Spleen (tissue), 13 donors: ENCODE measurements around the gene SLC1A3. TPM values are rescaled to one million over a fixed set of nuclear protein-coding genes. Genes with fewer than 3 reads are reported as not detected.

Source experiments
- DNase-seq: peaks from one replicate; pipeline ENCODE4 v3.0.0-alpha.2; 2020
- H3K27ac ChIP-seq, 8 donors: fragments of 200-600 bp; sonication (generic) in 7 of 8; 1 replicate in 4 of 8; 2 replicates in 4 of 8; pipeline versions ENCODE4 v1.5.0 to v1.8.0; 2016 to 2021; ENCODE audit warnings: inconsistent platforms in 4 of 8, mild to moderate bottlenecking in 4 of 8, moderate library complexity in 1 of 8
- H3K27me3 ChIP-seq, 7 donors: fragments of 200-600 bp; sonication (generic) in 6 of 7; replicated peaks in 1 of 7; 1 replicate in 4 of 7; 2 replicates in 3 of 7; pipeline versions ENCODE4 v1.5.0 to v1.8.0; 2016 to 2021; ENCODE audit warnings: inconsistent platforms in 3 of 7, mild to moderate bottlenecking in 1 of 7
- H3K36me3 ChIP-seq, 6 donors: fragments of 200-600 bp; sonication (generic) in 5 of 6; 1 replicate in 4 of 6; 2 replicates in 2 of 6; pipeline versions ENCODE4 v1.5.0 to v1.8.0; 2016 to 2021; ENCODE audit warnings: inconsistent platforms in 2 of 6
- H3K4me1 ChIP-seq, 6 donors: fragments of 200-600 bp; sonication (generic) in 5 of 6; 1 replicate in 3 of 6; 2 replicates in 3 of 6; pipeline versions ENCODE4 v1.5.0 to v1.8.0; 2016 to 2021; ENCODE audit warnings: inconsistent platforms in 3 of 6
- H3K4me3 ChIP-seq, 8 donors: fragments of 200-600 bp; sonication (generic) in 7 of 8; 1 replicate in 4 of 8; 2 replicates in 4 of 8; pipeline versions ENCODE4 v1.5.0 to v1.8.0; 2016 to 2021; ENCODE audit warnings: inconsistent platforms in 4 of 8, mild to moderate bottlenecking in 4 of 8, moderate library complexity in 2 of 8
- H3K9me3 ChIP-seq, 8 donors: fragments of 200-600 bp; sonication (generic) in 7 of 8; 1 replicate in 4 of 8; 2 replicates in 4 of 8; pipeline versions ENCODE4 v1.5.0 to v1.8.0; 2016 to 2021; ENCODE audit warnings: inconsistent platforms in 4 of 8
- POLR2A ChIP-seq, 3 donors: fragments of 450-650 bp; IDR thresholded peaks; one replicate each; pipeline ENCODE4 v1.5.1; 2017; ENCODE audit warnings: antibody characterized with exemption in 3 of 3, mild to moderate bottlenecking in 1 of 3
- POLR2AphosphoS5 ChIP-seq, 3 donors: sonication (generic); formaldehyde crosslinking; IDR thresholded peaks; one replicate each; pipeline ENCODE4 v1.5.1; 2017; ENCODE audit warnings: antibody characterized with exemption in 3 of 3
- WGBS, 5 donors: extraction: QIAGEN DNeasy Blood & Tissue Kit in 3 of 5; methylation state at CpG; one replicate each; pipeline versions ENCODE4 v1.1.5 to v1.1.7; 2013 to 2018; 5-methylcytosine and 5-hydroxymethylcytosine counted together
- intact Hi-C: fragments of 100-400 bp; cut with DNase I; formaldehyde crosslinking; loops from one replicate; pipeline ENCODE4 v1.15.0; 2023; ENCODE audit warnings: low total_unique reads
- long read RNA-seq, 2 donors: transcript quantifications; one replicate each; lab custom pipeline, GENCODE V29; 2026
- polyA plus RNA-seq, 3 donors: library from polyadenylated mRNA; stranded (reverse); fragments of 200-250 nt; gene quantifications; one replicate each; pipeline ENCODE4 v1.2.1, GENCODE V29; 2013
- total RNA-seq, 7 donors: library from RNA; depleted of rRNA in 3 of 7; stranded (reverse); fragments of >200 nt in 3 of 7; fragmentation: NEBNext Ultra II Directional in 4 of 7; extraction: Animal tissue kit (Norgen Biotek cat#: 25700) in 4 of 7; gene quantifications; one replicate each; pipeline versions ENCODE4 v1.1.0 to v1.2.1, GENCODE V29; 2016 to 2021
- TF ChIP-seq, protein P1 (sequence below), 11 experiments: fragments of 200-600 bp in 7 of 11; fragments of 450-650 bp in 4 of 11; sonication (generic) in 4 of 11; IDR thresholded peaks in 8 of 11; conservative IDR thresholded peaks in 3 of 11; 1 replicate in 7 of 11; 2 replicates in 4 of 11; pipeline versions ENCODE4 v1.4.0 to v1.8.0; 2016 to 2021; ENCODE audit warnings: antibody characterized with exemption in 11 of 11, inconsistent platforms in 4 of 11, mild to moderate bottlenecking in 1 of 11
- donor health status: healthy with polysubstance abuse.
- donor health status: DM: no; HTN: no; CAD: no; lungs with moderate emphysema.
- donor health status: DM: no; HTN: no; CAD: no.
- donor health status: Bipolar disorder and iron deficiency.
- donor health status: healthy.
- donor health status: DM: no; HTN: no; CAD: no.
- donor health status: DM: yes; HTN: yes; CAD: no.

SLC1A3 gene
- 10 to 100 TPM in 5 of 7 donors, 1 to 10 TPM in 2; 9.0 to 54.7 (median 43.3) TPM for total RNA-seq
- 1 to 10 TPM; 1.5 to 9.2 (median 5.3) TPM for polyA plus RNA-seq
- long read RNA-seq, donor 1, full-length matches to known transcripts = 1 of 1 reads
- long read RNA-seq, donor 1, partial matches to known transcripts = 0 of 1 reads
- long read RNA-seq, donor 1, other reads (novel, unspliced or antisense) = 0 of 1 reads
- long read RNA-seq, donor 2, partial matches to known transcripts = 0 of 1 reads
- long read RNA-seq, donor 2, other reads (novel, unspliced or antisense) = 0 of 1 reads

DNA sequence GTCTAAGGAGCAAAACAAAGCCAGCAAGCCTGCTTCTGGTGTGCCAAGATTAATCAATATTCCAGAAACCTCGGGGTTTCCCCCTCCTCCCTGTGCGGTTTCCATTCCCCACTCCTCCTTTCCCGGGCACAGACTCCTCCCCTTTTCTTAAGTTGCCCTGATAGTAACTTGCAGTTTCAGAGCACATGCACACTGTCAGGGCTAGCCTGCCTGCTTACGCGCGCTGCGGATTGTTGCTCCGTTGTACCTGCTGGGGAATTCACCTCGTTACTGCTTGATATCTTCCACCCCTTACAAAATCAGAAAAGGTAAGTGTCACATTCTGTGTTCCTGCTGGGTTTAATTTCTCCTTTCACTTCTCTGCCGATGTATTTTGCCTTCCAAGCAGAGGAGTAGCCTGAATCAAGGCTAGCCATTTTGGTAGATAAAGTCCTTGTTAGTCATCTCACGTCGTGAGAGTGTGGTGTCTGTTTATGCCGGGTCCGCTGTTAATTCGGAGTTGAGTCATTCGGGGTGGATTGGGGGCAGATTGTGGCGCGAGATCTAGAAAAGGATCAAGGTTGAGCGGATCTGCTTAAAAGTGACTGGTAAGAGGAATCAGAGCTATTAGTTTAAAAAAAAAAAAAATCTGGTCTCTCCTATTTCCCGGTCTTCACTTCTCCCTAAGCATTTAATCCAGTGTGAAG lies at the start of gene SLC1A3:
SLC1A3 (plus strand) TSS at position 179 of the 686 bp plus-strand sequence. CDS start 1,818 bp downstream, outside the sequence.
- peak within 1 kb of the TSS; percentile 16 to 70 (median 38) for H3K4me3 ChIP-seq
- peaks cover 0 to 33% (median 15%) of the 10 kb centered on the region in 6 donors for H3K4me1 ChIP-seq
- peak within 1 kb of the TSS in 5 of 8 donors; percentile 16 to 74 (median 63) for H3K27ac ChIP-seq
- peak; percentile 80 for DNase-seq
- peaks cover 0 to 89% (median 34%) of the 10 kb centered on the region in 7 donors for H3K27me3 ChIP-seq
- 1% methylated on average over 20 of the region's 20 CpGs for WGBS, 5 donors
- no peaks in the 10 kb centered on the region for H3K9me3 ChIP-seq
- intact Hi-C loops = no loop called here
- H3K36me3 ChIP-seq = no peaks in the 10 kb centered on the region
- TF ChIP-seq, protein P1, sequence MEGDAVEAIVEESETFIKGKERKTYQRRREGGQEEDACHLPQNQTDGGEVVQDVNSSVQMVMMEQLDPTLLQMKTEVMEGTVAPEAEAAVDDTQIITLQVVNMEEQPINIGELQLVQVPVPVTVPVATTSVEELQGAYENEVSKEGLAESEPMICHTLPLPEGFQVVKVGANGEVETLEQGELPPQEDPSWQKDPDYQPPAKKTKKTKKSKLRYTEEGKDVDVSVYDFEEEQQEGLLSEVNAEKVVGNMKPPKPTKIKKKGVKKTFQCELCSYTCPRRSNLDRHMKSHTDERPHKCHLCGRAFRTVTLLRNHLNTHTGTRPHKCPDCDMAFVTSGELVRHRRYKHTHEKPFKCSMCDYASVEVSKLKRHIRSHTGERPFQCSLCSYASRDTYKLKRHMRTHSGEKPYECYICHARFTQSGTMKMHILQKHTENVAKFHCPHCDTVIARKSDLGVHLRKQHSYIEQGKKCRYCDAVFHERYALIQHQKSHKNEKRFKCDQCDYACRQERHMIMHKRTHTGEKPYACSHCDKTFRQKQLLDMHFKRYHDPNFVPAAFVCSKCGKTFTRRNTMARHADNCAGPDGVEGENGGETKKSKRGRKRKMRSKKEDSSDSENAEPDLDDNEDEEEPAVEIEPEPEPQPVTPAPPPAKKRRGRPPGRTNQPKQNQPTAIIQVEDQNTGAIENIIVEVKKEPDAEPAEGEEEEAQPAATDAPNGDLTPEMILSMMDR (IDR thresholded peaks at IDR 0.05 in 8 of 11, conservative IDR thresholded peaks at IDR 0.05 in 3 of 11) = no peak
- peak in 2 of 3 donors; percentile 46 to 82 for TF ChIP-seq POLR2AphosphoS5 (IDR thresholded peaks at IDR 0.05)

DNA sequence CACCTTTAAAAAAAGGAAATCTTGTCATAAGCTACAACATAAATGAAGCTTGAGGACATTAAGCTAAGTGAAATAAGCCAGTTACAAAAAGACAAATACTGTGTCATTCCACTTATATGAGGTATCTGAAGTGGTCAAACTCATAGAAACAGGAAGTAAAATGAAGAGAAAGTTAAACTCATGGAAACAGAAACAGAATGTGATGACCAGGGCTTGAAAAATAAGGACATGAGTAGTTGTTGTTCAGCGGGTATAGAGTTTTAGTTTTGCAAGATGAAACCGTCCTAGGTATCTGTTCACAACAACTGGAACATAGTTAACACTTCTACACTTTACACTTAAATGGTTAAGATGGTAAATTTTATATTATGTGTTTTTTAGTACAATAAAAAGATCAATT lies 47.8 kb upstream of the SLC1A3 start:
- TF ChIP-seq, protein P1 (IDR thresholded peaks at IDR 0.05 in 8 of 11, conservative IDR thresholded peaks at IDR 0.05 in 3 of 11) = no peak
- no peak for TF ChIP-seq POLR2AphosphoS5 (IDR thresholded peaks at IDR 0.05)
- no peak for TF ChIP-seq POLR2A (IDR thresholded peaks at IDR 0.05)
- 76 to 88% (median 85%) methylated on average over 2 of the region's 2 CpGs for WGBS, 5 donors
- H3K36me3 ChIP-seq = no peaks in the 10 kb centered on the region
- intact Hi-C loops = no loop called here
- H3K9me3 ChIP-seq = peaks cover 0 to 9% (median 0%) of the 10 kb centered on the region in 8 donors
- no peak for DNase-seq
- H3K4me3 ChIP-seq = no peak overlapping the region
- H3K27ac ChIP-seq = no peak overlapping the region
- no peaks in the 10 kb centered on the region for H3K4me1 ChIP-seq
- H3K27me3 ChIP-seq = no peaks in the 10 kb centered on the region

DNA sequence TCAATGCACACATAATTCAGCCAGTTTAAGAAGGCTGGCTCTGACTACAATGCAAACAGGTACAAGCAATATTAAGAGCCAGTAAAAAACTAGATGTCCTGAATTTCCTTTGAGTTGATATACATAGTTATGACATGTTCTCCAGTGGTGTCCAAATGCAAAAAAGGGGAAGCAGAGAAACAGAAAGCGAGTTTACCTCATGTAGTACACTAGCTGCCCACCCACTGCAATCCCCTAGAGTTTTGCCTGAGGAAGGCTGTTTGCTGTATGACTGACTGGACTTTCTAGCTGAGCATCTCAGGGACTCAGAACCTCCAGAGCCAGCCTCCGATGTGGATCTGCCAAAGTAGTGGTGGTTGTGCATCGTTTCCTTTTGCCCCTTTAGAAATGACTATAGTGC lies 44.8 kb upstream of the SLC1A3 start:
- Histone ChIP-seq H3K9me3 (peaks cover 0 to 9% (median 0%) of the 10 kb centered on the region in 8 donors), H3K4me3 (no peak overlapping the region), H3K27ac (no peak overlapping the region), H3K27me3 (no peaks in the 10 kb centered on the region), H3K36me3 (no peaks in the 10 kb centered on the region), H3K4me1 (no peaks in the 10 kb centered on the region)
- no peak for TF ChIP-seq POLR2AphosphoS5 (IDR thresholded peaks at IDR 0.05)
- TF ChIP-seq, protein P1 (IDR thresholded peaks at IDR 0.05 in 8 of 11, conservative IDR thresholded peaks at IDR 0.05 in 3 of 11) = no peak
- no peak for TF ChIP-seq POLR2A (IDR thresholded peaks at IDR 0.05)
- intact Hi-C loops = no loop called here
- DNase-seq = no peak
- 57 to 75% (median 69%) methylated on average over 3 of the region's 3 CpGs for WGBS, 5 donors

DNA sequence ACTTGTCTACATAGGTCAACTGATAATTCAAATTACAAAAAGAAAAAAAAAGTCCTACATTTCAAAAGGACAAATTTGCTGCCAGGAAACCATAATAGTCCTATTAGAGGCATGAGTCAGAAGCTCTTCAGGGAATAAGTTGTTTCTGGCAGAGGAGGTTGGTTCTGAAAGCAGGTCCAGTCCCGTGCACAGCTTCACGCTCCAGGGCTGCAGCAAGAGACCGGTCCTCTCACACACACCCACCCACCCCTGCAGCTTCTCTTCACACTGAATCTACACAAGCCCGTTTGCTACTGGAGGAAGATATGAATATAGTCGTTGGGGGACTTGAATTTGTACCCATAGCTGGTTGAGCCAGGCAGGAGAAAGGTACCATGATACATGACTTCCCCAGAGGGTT lies 36.9 kb upstream of the SLC1A3 start:
- intact Hi-C loops = no loop called here
- Histone ChIP-seq H3K36me3 (no peaks in the 10 kb centered on the region), H3K4me1 (no peaks in the 10 kb centered on the region), H3K4me3 (no peak overlapping the region), H3K27ac (no peak overlapping the region), H3K9me3 (no peaks in the 10 kb centered on the region), H3K27me3 (no peaks in the 10 kb centered on the region)
- no peak for TF ChIP-seq POLR2AphosphoS5 (IDR thresholded peaks at IDR 0.05)
- TF ChIP-seq, protein P1 (IDR thresholded peaks at IDR 0.05 in 8 of 11, conservative IDR thresholded peaks at IDR 0.05 in 3 of 11) = no peak
- no peak for TF ChIP-seq POLR2A (IDR thresholded peaks at IDR 0.05)
- DNase-seq = no peak
- WGBS, 5 donors = 82 to 93% (median 88%) methylated on average over 5 of the region's 5 CpGs
